ENCODE results near the gene SPOCD1.

The SPOCD1 gene

DNA sequence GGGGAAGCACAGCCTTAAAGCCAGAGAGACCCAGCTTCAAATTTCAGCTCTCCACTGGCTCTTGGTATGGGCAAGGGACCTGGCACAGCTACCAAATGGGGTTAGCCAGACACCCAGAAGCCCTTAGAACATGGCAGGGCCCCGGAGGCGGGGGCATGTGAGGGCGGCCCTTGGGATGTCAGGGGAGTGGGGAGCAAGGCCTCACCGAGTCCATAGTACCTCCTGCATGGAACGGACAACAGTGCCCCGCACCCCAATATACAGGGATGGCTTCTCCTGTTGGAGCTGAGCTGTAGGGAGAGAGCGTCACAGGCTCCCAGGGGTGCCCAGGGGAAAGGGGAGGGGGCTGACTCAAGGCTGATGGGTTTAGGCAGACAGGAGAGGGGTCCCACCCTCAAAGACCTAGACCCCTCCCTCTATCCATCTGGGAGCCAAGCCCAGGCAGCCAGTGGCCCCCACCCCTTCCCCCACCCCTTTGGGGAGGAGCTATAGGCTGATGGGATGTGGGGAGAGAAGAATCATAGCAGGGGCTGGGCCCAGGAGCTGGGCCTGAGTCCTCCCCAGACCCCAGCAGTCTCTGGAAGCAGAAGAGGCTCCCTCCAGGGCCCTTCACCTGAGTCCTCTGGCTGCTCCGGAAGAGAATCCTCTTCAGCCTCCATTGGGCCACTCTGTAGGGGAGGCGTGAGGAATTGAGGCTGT is 16.5 kb downstream of the SPOCD1 start:
- no peak for DNase-seq

DNA sequence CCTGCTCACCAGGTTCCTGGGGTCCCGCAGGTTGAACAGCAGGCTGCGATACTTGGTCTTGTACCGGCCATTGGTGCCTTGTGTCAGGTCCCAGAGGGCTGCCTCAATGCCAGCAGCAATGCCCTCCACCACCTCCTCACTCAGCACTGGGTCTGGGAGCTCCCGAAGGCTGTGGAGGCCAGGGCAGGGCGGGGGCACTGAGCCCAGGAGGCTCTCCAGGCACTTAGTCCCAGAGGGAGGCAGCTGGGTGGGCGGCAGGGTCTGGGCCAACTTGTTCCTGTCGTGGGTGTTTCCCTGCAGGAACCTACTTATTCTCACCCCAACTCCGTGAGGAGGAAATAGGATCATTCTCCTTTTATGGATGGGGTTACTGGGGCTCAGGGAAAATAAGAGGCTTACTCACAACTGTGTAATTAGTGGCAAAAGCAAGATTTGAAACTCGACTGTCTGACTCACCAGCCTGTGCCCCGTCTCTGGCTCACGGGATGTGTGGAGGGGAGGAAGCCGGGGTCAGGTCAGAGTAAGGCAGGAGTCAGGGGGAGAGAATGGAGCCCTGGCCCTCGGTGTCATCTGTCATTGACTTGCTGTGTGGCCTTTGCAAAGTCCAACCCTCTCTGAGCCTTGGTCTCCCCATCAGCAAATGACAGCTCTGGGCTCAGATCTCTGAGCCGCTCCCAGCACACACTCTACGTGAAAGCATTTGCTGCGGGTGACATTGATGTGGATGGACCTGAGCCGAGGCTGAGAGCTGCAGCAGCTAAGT is 17.2 kb downstream of the SPOCD1 start:
- DNase-seq = no peak

- no peak for DNase-seq
Observed at GRCh38 chr1:31798086-31798432, 17.8 kb downstream of the SPOCD1 start.

DNA sequence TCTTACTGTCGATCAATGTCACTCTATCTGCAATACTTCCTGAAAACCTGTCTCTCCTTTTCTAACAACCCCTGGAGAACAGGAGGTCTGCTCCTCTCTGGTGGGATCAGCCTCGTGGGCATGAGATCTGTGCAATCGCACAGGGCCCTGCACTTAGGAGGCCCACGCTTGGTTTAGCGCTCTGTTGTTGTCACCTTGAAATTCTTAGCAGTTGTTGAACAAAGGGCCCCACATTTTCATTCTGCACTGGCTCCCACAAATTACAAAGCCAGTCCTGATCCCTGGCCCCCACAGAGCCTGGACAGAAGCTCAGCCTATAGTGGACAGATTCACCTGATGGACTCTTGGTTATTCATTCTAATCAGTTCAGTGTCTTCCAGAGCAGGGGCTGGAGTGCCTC is 18.6 kb downstream of the SPOCD1 start:
- no peak for DNase-seq

DNA sequence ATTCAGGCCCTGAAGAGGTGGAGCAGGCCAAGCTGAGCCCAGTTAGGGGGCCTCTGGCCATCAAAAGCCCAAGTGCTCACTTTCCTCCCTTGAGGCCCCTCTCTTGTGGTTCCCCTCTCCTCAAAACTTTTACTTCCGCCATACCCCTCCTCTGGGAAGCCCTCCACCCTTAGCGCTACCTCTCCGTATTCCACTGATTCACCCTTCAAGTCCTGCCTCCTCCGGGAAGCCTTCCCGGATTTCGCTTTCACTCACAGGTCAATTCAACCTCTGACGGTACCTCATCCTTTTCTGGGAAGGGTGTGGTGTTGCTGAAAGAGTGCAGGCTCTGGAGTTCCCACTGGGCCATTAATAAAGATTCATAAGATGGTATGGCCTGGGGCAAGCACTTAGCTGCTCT is 19.1 kb downstream of the SPOCD1 start:
- no peak for DNase-seq

DNA sequence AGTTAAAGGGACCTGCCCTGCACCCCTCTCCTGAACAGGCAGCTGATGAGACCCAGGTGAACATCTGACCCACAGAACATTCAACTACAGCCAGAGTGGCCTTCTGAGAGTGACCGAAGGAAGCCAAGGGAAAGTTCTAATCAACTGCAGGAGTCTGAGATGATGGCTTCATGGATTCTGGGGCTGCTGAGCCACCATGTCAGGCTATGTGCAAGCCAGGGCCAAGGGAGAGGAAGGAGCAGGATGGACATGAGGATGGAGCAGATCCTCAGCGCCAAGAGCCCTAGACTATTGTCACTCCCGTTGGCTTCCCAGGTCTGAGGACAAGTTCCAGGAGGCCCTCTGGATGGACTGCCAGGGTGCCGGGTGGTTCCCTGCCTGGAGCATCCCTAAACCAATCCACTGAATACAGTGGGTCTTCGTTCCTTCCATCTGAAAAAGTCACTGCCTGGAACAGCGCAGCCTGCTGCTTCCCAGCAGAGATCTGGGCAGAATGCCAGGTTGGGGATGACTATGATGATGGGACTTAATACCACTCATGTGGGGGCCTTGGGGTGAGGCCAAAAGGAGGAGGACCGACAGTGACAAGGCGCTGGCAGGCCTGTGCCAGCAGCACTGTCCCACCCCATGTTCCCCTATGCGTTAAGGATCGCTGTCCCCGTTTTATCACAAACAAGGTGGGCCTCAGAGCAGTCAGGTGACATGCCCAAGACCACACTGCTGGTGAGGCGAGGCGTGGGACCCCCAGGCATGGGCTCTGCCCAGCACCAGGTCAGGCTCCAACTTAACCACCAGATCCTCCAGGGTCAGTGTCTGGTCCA is 19.8 kb downstream of the SPOCD1 start:
- DNase-seq = no peak

DNA sequence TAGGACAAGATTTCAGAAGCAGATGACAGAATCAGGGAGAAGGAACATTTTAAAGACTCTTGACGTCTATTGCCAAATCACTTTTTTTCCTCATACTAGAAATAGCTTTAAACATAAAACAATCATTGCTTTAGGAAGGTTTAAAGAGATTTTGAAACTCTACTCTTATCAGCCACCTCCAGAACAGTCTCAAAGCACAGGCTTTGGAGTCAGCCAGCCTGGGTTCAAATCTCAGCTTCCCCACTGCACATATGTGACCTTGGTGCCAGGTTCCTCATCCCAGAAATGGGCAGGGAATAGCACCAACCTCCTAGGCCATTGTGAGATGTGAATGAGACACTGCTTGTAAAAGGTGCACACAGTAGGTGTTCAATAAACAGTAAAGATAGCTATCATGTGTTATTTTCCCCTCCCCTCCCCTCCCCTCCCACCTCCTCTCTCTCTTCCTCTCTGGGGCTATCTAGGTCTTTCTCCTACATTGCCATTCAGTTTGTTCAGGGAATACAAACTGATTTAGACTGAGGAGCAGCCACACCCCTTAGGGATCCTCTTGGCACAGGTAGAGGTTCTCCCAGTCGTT is 20.6 kb downstream of the SPOCD1 start:
- DNase-seq = no peak

DNA sequence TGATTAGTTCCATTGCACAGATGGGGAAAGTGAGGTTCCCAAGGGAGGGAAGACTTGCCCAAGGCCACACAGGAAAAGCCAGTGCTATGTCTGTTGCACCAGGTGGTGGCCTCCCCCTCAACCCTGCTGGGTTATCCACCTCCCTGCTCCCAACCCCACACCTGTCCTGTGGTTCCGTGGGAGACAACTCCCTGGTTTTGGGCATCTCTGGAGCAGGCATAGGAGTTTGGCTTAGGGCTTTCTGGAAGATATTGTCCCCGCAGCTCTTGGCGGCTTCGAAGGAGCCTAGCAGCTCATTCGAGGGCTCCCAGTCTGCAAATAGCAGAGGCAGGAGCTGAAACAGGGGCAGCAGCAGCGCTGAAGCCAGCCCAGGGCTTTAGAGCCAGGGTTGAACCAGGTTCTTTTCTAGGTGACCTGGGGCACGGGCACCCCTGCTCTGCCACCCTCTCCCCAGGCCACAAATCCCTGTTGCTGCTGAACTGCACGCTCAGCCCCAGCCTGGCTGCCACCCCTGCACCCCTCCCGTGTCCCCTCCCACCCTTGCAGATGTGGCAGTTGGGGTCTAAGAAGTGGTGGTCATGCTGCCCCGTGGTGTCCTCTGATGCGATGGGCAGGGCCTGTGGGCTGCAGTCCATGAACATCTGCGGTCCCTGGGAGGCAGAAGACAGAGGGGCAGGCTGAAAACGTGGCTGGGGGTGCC is 22.1 kb downstream of the SPOCD1 start:
- DNase-seq = no peak

DNA sequence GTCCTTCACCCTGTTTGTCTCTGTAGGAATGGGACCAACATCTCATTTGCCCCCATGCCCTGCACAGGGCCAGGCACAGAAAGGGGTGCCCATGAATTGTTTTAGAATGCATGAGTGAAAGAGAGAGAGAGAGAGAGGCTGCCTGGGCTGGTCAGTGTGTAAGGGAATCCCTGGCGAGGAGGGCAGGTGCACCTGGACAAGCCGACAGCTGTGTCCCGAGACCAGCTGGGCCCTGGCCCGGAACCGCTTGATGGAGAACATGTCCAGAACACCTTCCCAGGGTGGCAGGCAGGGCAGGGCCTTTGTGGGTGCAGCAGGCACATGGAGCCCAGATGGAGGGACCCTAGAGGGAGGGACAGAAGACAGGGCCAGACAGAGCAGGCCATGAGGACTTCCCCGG is 22.7 kb downstream of the SPOCD1 start:
- no peak for DNase-seq

DNA sequence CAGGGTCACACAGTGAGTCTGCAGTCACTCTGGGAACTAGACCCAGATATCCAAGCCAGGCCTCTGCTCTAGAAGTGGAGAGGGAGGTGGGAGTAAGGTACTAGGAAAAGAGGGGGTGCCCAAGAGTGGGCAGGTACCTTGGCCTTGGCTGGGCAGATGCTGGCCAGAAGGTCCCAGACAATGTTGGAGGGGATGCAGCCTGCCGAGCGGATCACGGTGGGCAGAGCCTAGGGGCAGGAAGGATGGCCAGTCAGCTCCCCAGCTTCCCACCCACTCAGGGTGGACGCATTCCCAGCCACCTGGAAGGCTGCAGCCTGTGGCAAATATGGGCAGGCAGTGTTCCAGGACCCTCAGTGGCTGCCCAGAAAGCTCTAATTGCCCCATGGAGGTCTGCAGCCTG is 23.3 kb downstream of the SPOCD1 start:
- DNase-seq = no peak

DNA sequence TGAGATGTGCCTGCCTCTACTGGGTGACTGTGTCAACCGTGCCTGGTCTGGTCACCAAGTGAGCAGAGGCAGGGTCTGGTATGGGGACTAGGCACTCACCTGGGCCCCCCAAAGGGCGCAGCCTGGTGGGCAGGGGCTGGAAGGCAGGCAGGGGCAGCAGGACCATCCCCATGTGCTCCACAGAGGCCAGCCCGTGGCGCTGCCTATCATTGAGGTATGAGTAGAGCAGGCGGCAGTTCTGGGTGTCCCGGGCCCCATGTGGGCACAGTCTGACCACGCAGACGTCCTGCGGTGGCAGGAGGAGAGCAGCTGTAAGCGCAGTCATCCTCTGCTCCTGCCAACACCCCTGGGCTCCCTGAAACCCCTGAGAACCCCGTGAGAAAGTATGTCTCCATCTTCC is 23.7 kb downstream of the SPOCD1 start:
- DNase-seq = no peak

GRCh38 chr1:31791131-31791858 is 24.5 kb downstream of the SPOCD1 start:
- no peak for DNase-seq

- no peak for DNase-seq
Observed at GRCh38 chr1:31790641-31791091, 25.2 kb downstream of the SPOCD1 start.

DNA sequence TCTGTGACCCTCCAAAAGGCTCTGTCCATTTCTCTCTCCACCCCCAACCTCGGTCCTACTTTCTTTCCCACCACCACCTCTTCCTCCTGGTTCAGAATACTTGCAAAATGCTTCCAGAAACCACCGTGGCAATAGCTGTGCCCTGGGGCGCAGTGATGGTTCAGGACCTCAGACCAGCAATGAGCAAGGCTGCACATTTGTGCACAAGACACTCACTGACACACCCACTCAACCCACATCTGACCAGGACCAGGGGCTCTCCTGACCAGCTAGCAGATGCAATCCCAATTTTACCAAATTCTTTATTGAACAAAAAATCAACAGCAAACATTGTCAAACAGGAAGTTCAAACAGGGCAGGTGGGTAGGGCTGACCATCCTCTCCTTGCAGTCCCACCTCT is 25.7 kb downstream of the SPOCD1 start:
- no peak for DNase-seq

GRCh38 chr1:31789259-31790065 is 26.4 kb downstream of the SPOCD1 start:
- DNase-seq = peak; percentile 91

- no peak for DNase-seq
Observed at GRCh38 chr1:31788825-31789256, 27.0 kb downstream of the SPOCD1 start.

- peak; percentile 74 for DNase-seq
Observed at GRCh38 chr1:31788138-31788824, 27.5 kb downstream of the SPOCD1 start.

GRCh38 chr1:31787786-31788137 is 28.1 kb downstream of the SPOCD1 start:
- DNase-seq = no peak

DNA sequence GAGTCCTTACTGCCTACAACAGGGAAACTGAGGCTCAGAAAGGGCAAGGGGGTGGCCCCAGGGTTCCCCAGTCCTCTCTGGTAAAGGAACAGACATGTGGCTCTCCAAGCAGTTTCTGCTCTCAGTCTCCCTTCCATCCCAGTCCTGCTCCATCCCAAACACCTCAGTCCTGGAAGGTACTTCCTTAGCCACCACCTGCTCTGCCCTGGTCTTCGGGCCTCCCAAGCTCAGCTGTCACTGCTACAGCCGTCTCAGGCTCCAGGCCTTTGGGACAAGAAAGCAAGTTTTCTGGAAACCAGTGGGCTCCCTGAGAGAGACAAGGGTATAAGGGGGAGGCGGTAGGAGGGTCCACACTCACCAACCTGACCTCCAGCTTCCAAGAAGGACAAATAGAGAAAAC is 28.6 kb downstream of the SPOCD1 start:
- no peak for DNase-seq

DNA sequence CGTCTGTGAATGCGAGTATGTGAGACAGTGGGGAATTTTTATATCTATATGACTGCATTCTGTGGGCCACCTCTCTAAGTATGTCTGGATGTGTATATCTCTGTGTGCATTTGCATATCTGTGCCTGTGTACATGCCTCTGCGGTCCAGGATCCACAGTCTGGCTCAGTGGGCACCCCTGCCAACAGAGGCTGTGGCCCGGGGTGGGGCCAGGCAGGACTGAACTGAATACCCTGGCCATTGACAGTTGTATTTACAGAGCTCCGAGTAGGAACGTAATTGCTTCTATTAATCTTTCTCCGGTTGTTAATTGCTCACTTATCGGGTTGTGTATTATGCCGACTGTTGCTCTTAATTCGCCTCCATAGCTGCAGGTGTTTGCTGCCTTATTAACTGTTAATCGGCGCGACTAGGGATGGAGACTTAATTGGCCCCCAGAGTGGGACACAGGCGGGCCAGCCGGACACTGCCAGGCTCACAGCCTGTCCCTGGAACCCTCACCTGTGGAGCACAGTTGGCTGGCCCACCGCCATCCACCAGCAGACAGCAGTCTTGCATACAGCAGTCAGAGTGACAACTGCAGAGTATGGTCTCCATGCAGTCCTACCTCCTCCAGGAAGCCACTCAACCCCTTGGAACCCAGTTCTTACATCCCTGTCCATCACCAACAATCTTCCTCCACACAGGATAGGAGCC is 29.3 kb downstream of the SPOCD1 start:
- DNase-seq = no peak

Data from activated CD4-positive, alpha-beta T cell treated with anti-CD3 and anti-CD28 coated beads for 1 hour (primary cell).